Osteoblast (primary cell): ENCODE results near the gene UBE2E1. TPM values are rescaled to one million over a fixed set of nuclear protein-coding genes. Genes with fewer than 3 reads are reported as not detected.

Experiments
- DNase-seq: peaks from one replicate; pipeline ENCODE4 v3.0.0; 2011; ENCODE audit warnings: low spot score, mixed read lengths; ENCODE audit not compliant: insufficient read length; ENCODE audit errors: missing footprints
- H2AFZ ChIP-seq: 2 replicates; pipeline ENCODE4 v1.6.0; 2011; ENCODE audit warnings: mild to moderate bottlenecking, low read length
- H3K27ac ChIP-seq: 2 replicates; pipeline ENCODE4 v1.5.1; 2011; ENCODE audit warnings: mild to moderate bottlenecking, low read depth, low read length, moderate library complexity
- H3K27me3 ChIP-seq: 2 replicates; pipeline ENCODE4 v1.6.0; 2012; ENCODE audit warnings: mild to moderate bottlenecking, control low read depth, inconsistent platforms, low read length, moderate library complexity; ENCODE audit not compliant: insufficient read depth
- H3K36me3 ChIP-seq: 2 replicates; pipeline ENCODE4 v1.5.1; 2011; ENCODE audit warnings: mild to moderate bottlenecking, low read length, control low read depth, moderate library complexity; ENCODE audit not compliant: insufficient read depth
- H3K4me1 ChIP-seq: 2 replicates; pipeline ENCODE4 v1.5.1; 2011; ENCODE audit warnings: mild to moderate bottlenecking, low read length, control low read depth, moderate library complexity; ENCODE audit not compliant: insufficient read depth
- H3K4me2 ChIP-seq: 2 replicates; pipeline ENCODE4 v1.6.0; 2011; ENCODE audit warnings: mild to moderate bottlenecking, low read length; ENCODE audit not compliant: insufficient read depth
- H3K4me3 ChIP-seq: fragments of 200-600 bp; sonication (generic); 3 replicates; pipeline ENCODE4 v1.5.1; 2012; ENCODE audit warnings: mild to moderate bottlenecking, low read length, inconsistent platforms; ENCODE audit not compliant: insufficient read depth
- H3K79me2 ChIP-seq: 2 replicates; pipeline ENCODE4 v1.6.0; 2012; ENCODE audit warnings: mild to moderate bottlenecking, low read length, control low read depth, inconsistent platforms; ENCODE audit not compliant: insufficient read depth
- H3K9me3 ChIP-seq: 2 replicates; pipeline ENCODE4 v1.5.1; 2011; ENCODE audit warnings: low read depth, low read length, control low read depth
- H4K20me1 ChIP-seq: 2 replicates; pipeline ENCODE4 v1.6.0; 2012; ENCODE audit warnings: mild to moderate bottlenecking, low read length, control low read depth; ENCODE audit not compliant: insufficient read depth
- total RNA-seq: library from RNA; depleted of rRNA; stranded (reverse); fragments of >200 nt; gene quantifications from 2 replicates; pipeline ENCODE4 v1.2.3, GENCODE V29; 2012
- TF ChIP-seq, protein P1 (sequence below): IDR thresholded peaks from 2 replicates; pipeline ENCODE4 v1.5.1; 2011; ENCODE audit warnings: mild to moderate bottlenecking, low read depth, low read length, moderate library complexity; ENCODE audit errors: extremely low read depth

Gene UBE2E1
- total RNA-seq, 1 donor, result 98.1 TPM

DNA sequence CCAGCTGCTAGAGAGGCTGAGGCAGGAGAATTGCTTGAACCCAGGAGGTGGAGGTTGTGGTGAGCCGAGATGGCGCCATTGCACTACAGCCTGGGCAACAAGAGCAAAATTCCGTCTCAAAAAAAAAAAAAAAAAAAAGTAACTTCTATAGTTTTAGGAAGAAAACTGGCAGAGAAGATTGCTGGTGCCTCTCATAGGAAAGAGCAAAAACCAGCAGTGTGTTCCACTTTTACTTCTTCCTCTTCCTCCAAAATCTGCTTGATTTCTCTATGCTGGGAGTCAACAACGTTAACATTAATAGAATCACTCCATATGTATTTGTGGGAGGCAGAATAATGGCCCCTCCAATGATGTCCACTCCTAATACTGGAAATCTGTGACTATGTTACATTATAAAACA is 126.8 kb downstream of the UBE2E1 start:
- H3K4me2 ChIP-seq, result no peak overlapping the region
- H3K79me2 ChIP-seq, result no peaks in the 10 kb centered on the region
- no peak for DNase-seq
- H2AFZ ChIP-seq, result no peak overlapping the region
- no peaks in the 10 kb centered on the region for H3K9me3 ChIP-seq
- H3K27ac ChIP-seq, result no peak overlapping the region
- TF ChIP-seq, protein P1, sequence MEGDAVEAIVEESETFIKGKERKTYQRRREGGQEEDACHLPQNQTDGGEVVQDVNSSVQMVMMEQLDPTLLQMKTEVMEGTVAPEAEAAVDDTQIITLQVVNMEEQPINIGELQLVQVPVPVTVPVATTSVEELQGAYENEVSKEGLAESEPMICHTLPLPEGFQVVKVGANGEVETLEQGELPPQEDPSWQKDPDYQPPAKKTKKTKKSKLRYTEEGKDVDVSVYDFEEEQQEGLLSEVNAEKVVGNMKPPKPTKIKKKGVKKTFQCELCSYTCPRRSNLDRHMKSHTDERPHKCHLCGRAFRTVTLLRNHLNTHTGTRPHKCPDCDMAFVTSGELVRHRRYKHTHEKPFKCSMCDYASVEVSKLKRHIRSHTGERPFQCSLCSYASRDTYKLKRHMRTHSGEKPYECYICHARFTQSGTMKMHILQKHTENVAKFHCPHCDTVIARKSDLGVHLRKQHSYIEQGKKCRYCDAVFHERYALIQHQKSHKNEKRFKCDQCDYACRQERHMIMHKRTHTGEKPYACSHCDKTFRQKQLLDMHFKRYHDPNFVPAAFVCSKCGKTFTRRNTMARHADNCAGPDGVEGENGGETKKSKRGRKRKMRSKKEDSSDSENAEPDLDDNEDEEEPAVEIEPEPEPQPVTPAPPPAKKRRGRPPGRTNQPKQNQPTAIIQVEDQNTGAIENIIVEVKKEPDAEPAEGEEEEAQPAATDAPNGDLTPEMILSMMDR, result no peak
- no peak overlapping the region for H3K4me3 ChIP-seq
- peaks cover 4% of the 10 kb centered on the region for H3K27me3 ChIP-seq
- no peaks in the 10 kb centered on the region for H3K36me3 ChIP-seq
- H3K4me1 ChIP-seq, result no peaks in the 10 kb centered on the region
- no peaks in the 10 kb centered on the region for H4K20me1 ChIP-seq

DNA sequence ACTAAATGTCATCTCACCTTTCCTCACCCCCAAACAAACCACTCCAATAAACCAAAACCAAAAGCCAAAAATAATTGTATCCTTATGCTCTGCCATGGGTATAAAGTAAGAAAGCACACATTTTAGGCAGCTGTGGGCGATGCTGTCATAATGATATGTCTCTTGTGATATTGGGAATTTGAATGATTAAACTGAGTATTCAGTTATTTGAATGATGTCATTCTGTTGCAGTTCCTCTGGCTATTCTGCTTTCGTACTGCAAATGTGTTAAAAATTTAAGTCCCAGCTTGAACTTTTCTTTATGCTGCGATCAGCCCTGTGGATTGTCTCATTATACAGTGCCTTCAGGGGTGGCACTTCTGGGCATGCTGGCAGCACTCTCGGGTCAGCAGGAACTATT is 128.5 kb downstream of the UBE2E1 start:
- peaks cover 4% of the 10 kb centered on the region for H3K27me3 ChIP-seq
- H2AFZ ChIP-seq, result no peak overlapping the region
- no peaks in the 10 kb centered on the region for H4K20me1 ChIP-seq
- DNase-seq, result no peak
- no peak overlapping the region for H3K4me3 ChIP-seq
- no peaks in the 10 kb centered on the region for H3K36me3 ChIP-seq
- H3K4me2 ChIP-seq, result no peak overlapping the region
- TF ChIP-seq, protein P1, result no peak
- H3K9me3 ChIP-seq, result no peaks in the 10 kb centered on the region
- no peaks in the 10 kb centered on the region for H3K4me1 ChIP-seq
- H3K27ac ChIP-seq, result no peak overlapping the region
- no peaks in the 10 kb centered on the region for H3K79me2 ChIP-seq

DNA sequence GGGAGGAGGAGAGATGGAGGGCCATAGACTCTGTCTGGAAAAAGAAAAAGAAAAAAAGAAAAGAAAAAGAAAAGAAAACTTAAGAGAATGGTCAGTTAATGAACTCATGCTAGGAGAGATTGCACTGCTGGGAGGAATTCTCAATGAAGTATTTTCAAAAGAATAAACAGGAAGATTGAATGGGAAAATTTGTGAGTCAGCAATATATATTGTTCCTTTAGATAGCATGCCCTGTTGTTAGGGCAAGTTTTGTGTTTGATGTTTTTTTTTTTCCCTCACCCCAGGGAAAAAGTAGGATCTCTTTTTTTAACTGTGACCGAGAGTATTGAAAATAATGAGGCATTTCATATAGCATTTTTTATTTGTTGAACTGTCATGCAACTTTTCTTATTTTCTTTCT is 131.5 kb downstream of the UBE2E1 start:
- no peaks in the 10 kb centered on the region for H3K4me1 ChIP-seq
- H3K36me3 ChIP-seq, result no peaks in the 10 kb centered on the region
- H4K20me1 ChIP-seq, result no peaks in the 10 kb centered on the region
- H3K27ac ChIP-seq, result no peak overlapping the region
- TF ChIP-seq, protein P1, result no peak
- no peak overlapping the region for H3K4me3 ChIP-seq
- DNase-seq, result no peak
- H3K9me3 ChIP-seq, result no peaks in the 10 kb centered on the region
- H3K27me3 ChIP-seq, result peaks cover 4% of the 10 kb centered on the region
- no peak overlapping the region for H3K4me2 ChIP-seq
- no peaks in the 10 kb centered on the region for H3K79me2 ChIP-seq
- H2AFZ ChIP-seq, result no peak overlapping the region

DNA sequence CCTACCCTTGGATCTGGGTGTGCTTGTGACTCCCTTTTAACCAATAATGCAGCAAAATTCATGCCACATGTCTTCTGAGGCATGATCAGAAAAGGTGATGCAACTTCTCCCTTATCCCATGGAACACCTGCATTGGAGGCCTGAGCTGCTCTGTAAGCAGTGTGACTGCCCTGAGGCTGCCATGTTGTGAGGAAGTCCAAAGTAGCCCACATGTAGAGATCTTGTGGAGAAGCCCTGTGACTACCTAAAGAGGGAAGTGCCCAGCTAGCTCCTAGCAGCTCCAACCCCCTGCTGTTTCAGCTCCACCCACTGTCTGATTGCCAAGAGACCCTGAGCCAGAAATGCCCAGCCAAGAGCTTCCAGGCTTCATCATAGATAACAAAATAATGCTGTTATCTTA is 132.9 kb downstream of the UBE2E1 start:
- TF ChIP-seq, protein P1, result no peak

More for the DNA sequence above, 132.9 kb downstream of the UBE2E1 start:
- Histone ChIP-seq H3K36me3 (no peaks in the 10 kb centered on the region), H3K4me1 (no peaks in the 10 kb centered on the region), H3K4me2 (no peak overlapping the region), H3K9me3 (no peaks in the 10 kb centered on the region), H4K20me1 (no peaks in the 10 kb centered on the region), H3K27me3 (peaks cover 7% of the 10 kb centered on the region), H3K27ac (no peak overlapping the region), H2AFZ (no peak overlapping the region), H3K4me3 (no peak overlapping the region), H3K79me2 (no peaks in the 10 kb centered on the region)
- DNase-seq, result no peak
